Naive thymus-derived CD8-positive, alpha-beta T cell (primary cell): ENCODE data around the gene HES2. TPM values are rescaled to one million over a fixed set of nuclear protein-coding genes. Genes with fewer than 3 reads are reported as not detected.

ENCODE experiments used
- ATAC-seq, 2 donors: fragments of 150-1000 bp; cut with Tn5 transposase in 1 of 2; sonication (Bioruptor Pico), chemical (Tn5 transposase) in 1 of 2; 1 replicate in 1 of 2; 2 replicates in 1 of 2; pipeline ENCODE4 v1.10.0; 2021; ENCODE audit warnings: mild to moderate bottlenecking in 2 of 2, moderate library complexity in 2 of 2
- POLR2A ChIA-PET: fragments of 350-600 bp; sonication (Branson Sonifier 250); formaldehyde crosslinking; loops from one replicate; lab custom pipeline; 2021; ENCODE audit warnings: antibody characterized with exemption; lab: Charles Lee
- DNase-seq, 10 donors: peaks; one replicate each; pipeline versions ENCODE4 v3.0.0 to v3.0.0-alpha.2; 2020 to 2022
- H3K27ac Mint-ChIP-seq, 10 donors: one replicate each; pipeline ENCODE4 v1.8.0; 2020 to 2022; ENCODE audit warnings: mild to moderate bottlenecking in 10 of 10, mixed read lengths in 10 of 10, moderate library complexity in 4 of 10, inconsistent platforms in 1 of 10
- H3K27me3 Mint-ChIP-seq, 5 donors: one replicate each; pipeline ENCODE4 v1.8.0; 2021 to 2022; ENCODE audit warnings: mixed read lengths in 5 of 5
- H3K36me3 Mint-ChIP-seq, 3 donors: one replicate each; pipeline ENCODE4 v1.8.0; 2020 to 2022; ENCODE audit warnings: mixed read lengths in 3 of 3, mild to moderate bottlenecking in 2 of 3, inconsistent platforms in 1 of 3
- H3K4me1 Mint-ChIP-seq, 4 donors: one replicate each; pipeline ENCODE4 v1.8.0; 2021 to 2022; ENCODE audit warnings: mixed read lengths in 4 of 4
- H3K4me3 Mint-ChIP-seq, 10 donors: one replicate each; pipeline ENCODE4 v1.8.0; 2020 to 2022; ENCODE audit warnings: mild to moderate bottlenecking in 10 of 10, mixed read lengths in 10 of 10, moderate library complexity in 6 of 10, inconsistent platforms in 1 of 10
- H3K9me3 Mint-ChIP-seq, 9 donors: one replicate each; pipeline ENCODE4 v1.8.0; 2020 to 2022; ENCODE audit warnings: mixed read lengths in 9 of 9, mild to moderate bottlenecking in 3 of 9, inconsistent platforms in 1 of 9, moderate library complexity in 1 of 9
- polyA plus RNA-seq, 3 donors: library from polyadenylated mRNA; unstranded; fragments of 300-500 nt; fragmentation: Illumina TruSeq; gene quantifications; one replicate each; pipeline ENCODE4 v1.2.3, GENCODE V29; 2021
- total RNA-seq, 8 experiments: library from RNA in 2 of 8; stranded (reverse) in 2 of 8; gene quantifications; one replicate each; pipeline ENCODE4 v1.2.3 and lab custom pipeline; 2021 to 2026

The HES2 gene, protein sequence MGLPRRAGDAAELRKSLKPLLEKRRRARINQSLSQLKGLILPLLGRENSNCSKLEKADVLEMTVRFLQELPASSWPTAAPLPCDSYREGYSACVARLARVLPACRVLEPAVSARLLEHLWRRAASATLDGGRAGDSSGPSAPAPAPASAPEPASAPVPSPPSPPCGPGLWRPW
- total RNA-seq (not detected), polyA plus RNA-seq (not detected), total RNA-seq (lab: John Stamatoyannopoulos, UW) (0 to 0.49 (median 0) reads per million in 6 experiments)

DNA sequence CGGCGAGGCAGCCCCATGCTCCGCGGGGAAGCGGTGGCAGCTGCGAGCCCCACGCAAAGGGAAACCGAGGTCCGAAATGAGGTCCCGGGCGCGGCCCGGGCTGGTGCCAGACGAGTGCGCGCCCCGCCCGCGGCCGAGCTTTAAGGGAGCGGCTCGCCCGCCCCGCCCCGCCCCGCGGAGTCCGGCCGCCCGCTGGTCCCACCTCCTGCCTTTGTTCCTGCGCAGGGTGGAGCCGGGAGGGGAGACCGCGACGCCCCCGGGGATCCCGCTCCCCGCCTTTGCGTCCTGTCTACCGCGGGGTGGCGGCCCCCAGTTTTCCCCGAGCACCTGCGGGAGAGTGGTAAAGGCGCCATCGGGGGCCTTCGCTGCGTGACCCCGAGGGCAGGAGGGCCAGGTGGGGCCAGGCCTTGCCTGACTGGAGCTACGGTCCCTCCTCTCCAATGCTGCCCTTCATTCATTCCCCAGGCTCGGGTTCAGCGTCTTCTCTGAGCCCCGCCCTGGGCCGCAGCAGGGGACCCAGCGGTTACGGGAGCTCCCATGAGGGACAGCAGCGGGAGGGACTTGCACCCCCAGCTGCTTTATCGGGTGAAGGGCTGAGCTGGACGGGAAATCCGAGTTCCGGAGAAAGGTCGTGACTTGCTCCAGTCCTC is at the start of gene HES2:
HES2 (minus strand) TSS at position 116 of the 650 bp plus-strand sequence; CDS start at position 17, 99 bp downstream.
- ATAC-seq: peak in 1 of 2 donors; percentile 7
- Mint-ChIP-seq H3K4me1 (peaks cover 7 to 22% (median 19%) of the 10 kb centered on the region in 4 donors), H3K36me3 (no peaks in the 10 kb centered on the region), H3K9me3 (no peaks in the 10 kb centered on the region), H3K27ac (no peak within 1 kb of the TSS), H3K27me3 (peaks cover 28 to 80% (median 45%) of the 10 kb centered on the region in 5 donors), H3K4me3 (peak within 1 kb of the TSS in 9 of 10 donors; percentile 14 to 71 (median 61))
- DNase-seq: peak in 1 of 10 donors; percentile 16
- POLR2A ChIA-PET: interaction anchor here (0.6 kb wide), 1 partner anchor 126 kb away, joined by 4 read pairs; no protein-coding TSS in a partner anchor

DNA sequence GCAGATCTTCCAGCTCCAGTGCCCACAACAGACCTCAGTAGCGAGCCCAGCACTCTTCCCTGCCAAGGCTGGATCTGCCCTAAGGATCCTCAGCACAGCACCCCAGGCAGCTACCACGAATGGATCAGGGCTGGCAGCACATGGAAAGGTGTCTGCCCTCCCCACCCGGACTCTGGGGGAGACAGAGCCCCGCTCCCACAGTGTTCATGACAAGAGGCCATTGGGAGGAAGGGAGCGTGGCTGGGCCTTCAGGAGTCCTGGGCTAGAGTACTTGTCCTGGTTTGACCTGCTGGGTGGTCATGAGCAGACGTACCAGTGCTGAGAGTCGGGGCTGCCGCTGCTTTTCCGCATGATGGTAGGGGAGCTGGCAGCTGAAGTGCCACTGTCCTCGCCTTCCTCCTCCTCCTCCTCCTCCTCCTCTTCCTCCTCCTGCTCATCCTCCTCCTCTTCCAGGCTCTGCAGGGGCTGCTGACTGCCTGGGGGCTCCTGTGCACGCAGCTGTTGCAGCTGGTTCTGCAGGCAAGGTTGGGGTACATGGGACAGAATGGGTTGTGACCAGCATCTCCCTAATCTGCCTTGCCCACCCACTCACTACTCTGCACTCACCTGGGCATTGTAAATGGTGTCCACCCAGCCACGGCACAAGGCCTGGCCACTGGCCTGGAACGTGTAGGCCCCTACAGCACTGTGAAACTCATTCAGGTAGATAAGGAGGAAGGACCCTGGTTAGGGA is 49.2 kb upstream of the HES2 start:
- DNase-seq: no peak
- ATAC-seq: no peak
- H3K9me3 Mint-ChIP-seq: no peaks in the 10 kb centered on the region
- H3K4me1 Mint-ChIP-seq: peaks cover 8 to 19% (median 14%) of the 10 kb centered on the region in 4 donors
- peak overlapping the region in 5 of 10 donors; percentile 25 to 86 (median 60) for H3K27ac Mint-ChIP-seq
- H3K36me3 Mint-ChIP-seq: peaks cover 0 to 9% (median 0%) of the 10 kb centered on the region in 3 donors
- peak overlapping the region in 1 of 10 donors; percentile 50 for H3K4me3 Mint-ChIP-seq
- POLR2A ChIA-PET: interaction anchor here (1.3 to 1.7 kb wide), 3 partner anchors 9 to 76 kb away, joined by 3 to 15 read pairs (median 4); no protein-coding TSS in a partner anchor
- peaks cover 0 to 2% (median 0%) of the 10 kb centered on the region in 5 donors for H3K27me3 Mint-ChIP-seq

DNA sequence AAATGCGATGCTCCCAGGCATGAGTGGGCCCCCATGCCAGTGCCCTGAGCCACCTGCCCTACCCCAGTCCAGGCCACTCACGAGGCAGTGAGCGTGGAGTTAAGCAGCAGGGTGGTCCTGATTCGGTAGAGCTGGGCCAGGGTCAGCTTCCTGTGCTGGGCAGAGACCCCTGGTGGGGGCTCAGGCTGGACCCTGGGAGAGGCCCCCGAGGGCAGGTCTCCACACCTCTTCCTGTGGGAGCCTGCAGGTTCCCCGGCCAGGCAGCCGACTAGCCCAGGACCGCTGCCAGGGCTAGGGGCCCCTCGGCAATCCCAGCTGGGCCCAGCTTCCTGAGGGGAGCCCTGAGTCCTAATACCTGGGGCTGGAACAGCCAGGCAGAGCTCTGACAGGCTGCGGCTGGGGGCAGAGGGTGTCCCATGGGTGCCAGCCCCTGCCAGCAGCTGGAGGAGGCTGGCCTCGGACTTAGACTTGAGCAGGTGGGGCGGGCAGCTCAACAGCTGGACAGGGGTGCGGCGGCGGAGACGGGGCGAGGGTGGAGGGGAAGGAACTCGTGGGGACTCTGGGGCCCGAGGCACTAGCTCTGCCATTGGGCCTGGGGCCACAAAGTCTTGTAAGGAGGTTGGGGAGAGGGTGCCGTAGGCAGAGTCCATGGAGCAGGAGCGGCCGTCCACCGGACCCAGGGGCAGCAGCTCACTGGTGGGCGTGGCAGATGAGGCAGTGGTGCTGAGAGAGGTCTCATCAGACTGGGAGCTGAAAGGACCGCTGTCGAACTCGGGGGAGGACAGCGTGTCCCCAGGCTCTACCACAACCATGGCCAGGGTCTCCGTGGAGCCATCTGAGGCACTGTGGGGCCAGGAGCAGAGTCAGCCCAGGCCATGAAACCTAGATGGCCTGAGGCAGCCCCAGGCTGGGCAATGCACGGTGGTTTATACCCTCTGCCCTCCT is 48.3 kb upstream of the HES2 start:
- no peak for ATAC-seq
- Mint-ChIP-seq H3K27ac (peak overlapping the region in 2 of 10 donors; percentile 15 to 59), H3K27me3 (peaks cover 0 to 2% (median 0%) of the 10 kb centered on the region in 5 donors), H3K4me3 (peak overlapping the region in 5 of 10 donors; percentile 19 to 95 (median 25)), H3K36me3 (peaks cover 0 to 13% (median 2%) of the 10 kb centered on the region in 3 donors), H3K9me3 (no peaks in the 10 kb centered on the region), H3K4me1 (peaks cover 15 to 25% (median 18%) of the 10 kb centered on the region in 4 donors)
- no peak for DNase-seq
- POLR2A ChIA-PET: interaction anchor here (1.1 to 3.8 kb wide), 7 partner anchors 8 to 75 kb away, joined by 3 to 25 read pairs (median 5); no protein-coding TSS in a partner anchor

- POLR2A ChIA-PET: interaction anchor here (0.6 to 3.8 kb wide), 8 partner anchors 8 to 136 kb away, joined by 3 to 25 read pairs (median 5); partner anchors contain the start of genes ACOT7 and PLEKHG5
- Mint-ChIP-seq H3K9me3 (no peaks in the 10 kb centered on the region), H3K36me3 (peaks cover 0 to 21% (median 6%) of the 10 kb centered on the region in 3 donors), H3K27me3 (peaks cover 0 to 2% (median 0%) of the 10 kb centered on the region in 5 donors), H3K4me1 (peaks cover 20 to 33% (median 25%) of the 10 kb centered on the region in 4 donors), H3K4me3 (peak overlapping the region in 8 of 10 donors; percentile 22 to 95 (median 71)), H3K27ac (peak overlapping the region in 6 of 10 donors; percentile 11 to 88 (median 39))
- DNase-seq: no peak
- no peak for ATAC-seq
These were observed 47.5 kb upstream of the HES2 start for GRCh38 chr1:6467224-6467623.

GRCh38 chr1:6466751-6467150 is 47.0 kb upstream of the HES2 start:
- Mint-ChIP-seq H3K4me3 (peak overlapping the region; percentile 36 to 97 (median 89)), H3K9me3 (no peaks in the 10 kb centered on the region), H3K27me3 (peaks cover 0 to 2% (median 0%) of the 10 kb centered on the region in 5 donors), H3K27ac (peak overlapping the region in 9 of 10 donors; percentile 44 to 96 (median 73)), H3K4me1 (peaks cover 21 to 37% (median 30%) of the 10 kb centered on the region in 4 donors), H3K36me3 (peaks cover 0 to 24% (median 8%) of the 10 kb centered on the region in 3 donors)
- POLR2A ChIA-PET: interaction anchor here (0.6 to 3.8 kb wide), 15 partner anchors 8 to 268 kb away, joined by 3 to 25 read pairs (median 5); partner anchors contain the start of genes ACOT7 and PLEKHG5
- DNase-seq (no peak), ATAC-seq (no peak)

- Mint-ChIP-seq H3K4me3 (peak within 1 kb of the TSS; percentile 88 to 97 (median 91)), H3K9me3 (no peaks in the 10 kb centered on the region), H3K4me1 (peaks cover 21 to 41% (median 35%) of the 10 kb centered on the region in 4 donors), H3K36me3 (peaks cover 0 to 31% (median 8%) of the 10 kb centered on the region in 3 donors), H3K27me3 (peaks cover 0 to 2% (median 0%) of the 10 kb centered on the region in 5 donors), H3K27ac (peak within 1 kb of the TSS; percentile 82 to 96 (median 92))
- ATAC-seq (peak; percentile 80 to 84), DNase-seq (peak in 9 of 10 donors; percentile 50 to 75 (median 55))
- POLR2A ChIA-PET: interaction anchor here (0.7 to 3.8 kb wide), 16 partner anchors 9 to 267 kb away, joined by 3 to 25 read pairs (median 4); partner anchors contain the start of genes ACOT7, ESPN and PLEKHG5
These were observed 46.3 kb upstream of the HES2 start, which contains the start of gene TNFRSF25 for GRCh38 chr1:6466023-6466422. Gene TNFRSF25, minus strand, starts transcription at chr1:6466173. Its CDS starts 66 bp downstream, at chr1:6466107.

DNA sequence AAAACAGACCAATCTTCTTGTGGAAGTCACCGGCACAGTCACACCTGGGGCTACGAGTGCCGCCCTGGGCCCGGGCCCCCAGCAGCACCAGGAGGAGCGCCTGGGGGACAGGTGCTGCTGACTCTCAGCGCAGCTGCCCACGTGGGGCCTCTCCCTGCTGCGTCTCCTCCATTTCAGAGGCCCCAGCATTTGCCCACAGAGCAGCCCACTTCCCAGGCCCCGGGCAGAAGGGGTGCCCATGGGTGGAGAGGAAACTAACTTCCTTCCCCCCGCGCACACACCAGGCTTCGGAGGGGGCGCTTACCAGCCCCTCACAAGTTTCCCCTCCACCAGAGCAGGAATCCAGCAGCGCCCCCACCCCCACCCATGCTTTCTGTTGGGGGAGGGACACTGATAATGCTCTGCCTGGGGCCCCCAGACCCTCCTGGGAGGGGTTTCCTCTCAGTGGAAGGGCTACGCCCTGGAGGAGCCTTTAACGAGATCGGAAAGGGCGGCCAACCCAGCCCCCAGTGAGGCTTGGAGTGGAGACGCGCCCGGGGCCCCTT is 45.8 kb upstream of the HES2 start:
- POLR2A ChIA-PET: interaction anchor here (0.7 to 3.8 kb wide), 12 partner anchors 10 to 267 kb away, joined by 3 to 25 read pairs (median 5); partner anchors contain the start of genes ACOT7, ESPN and PLEKHG5
- ATAC-seq: peak; percentile 60 to 65
- Mint-ChIP-seq H3K27ac (peak overlapping the region; percentile 82 to 96 (median 92)), H3K36me3 (peaks cover 0 to 35% (median 11%) of the 10 kb centered on the region in 3 donors), H3K9me3 (no peaks in the 10 kb centered on the region), H3K4me3 (peak overlapping the region; percentile 88 to 97 (median 91)), H3K4me1 (peaks cover 24 to 46% (median 40%) of the 10 kb centered on the region in 4 donors), H3K27me3 (peaks cover 0 to 2% (median 0%) of the 10 kb centered on the region in 5 donors)
- peak in 7 of 10 donors; percentile 33 to 57 (median 46) for DNase-seq

DNA sequence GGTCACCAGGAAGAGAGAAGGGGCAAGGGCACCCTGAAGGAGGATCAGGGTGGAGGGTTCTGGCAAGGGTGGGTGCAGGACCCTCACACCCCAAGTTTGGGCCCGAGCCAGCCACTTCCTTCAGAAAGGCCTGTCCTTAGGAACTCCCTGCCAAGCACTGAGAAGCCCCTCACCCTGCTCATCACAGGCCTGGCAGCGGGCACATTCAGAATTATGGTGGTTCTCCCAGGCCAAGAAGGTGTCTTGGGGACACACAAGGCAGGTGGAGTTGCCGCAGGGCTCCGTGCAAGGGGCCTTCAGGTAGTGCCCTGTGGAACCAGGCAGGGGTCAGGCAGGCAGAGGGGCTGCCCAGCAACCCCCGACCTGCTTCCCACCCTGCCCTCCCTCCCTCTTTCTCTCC is 45.2 kb upstream of the HES2 start:
- ATAC-seq (no peak), DNase-seq (no peak)
- peaks cover 26 to 52% (median 44%) of the 10 kb centered on the region in 4 donors for H3K4me1 Mint-ChIP-seq
- H3K9me3 Mint-ChIP-seq: no peaks in the 10 kb centered on the region
- peaks cover 0 to 2% (median 0%) of the 10 kb centered on the region in 5 donors for H3K27me3 Mint-ChIP-seq
- POLR2A ChIA-PET: interaction anchor here (1.4 to 3.8 kb wide), 4 partner anchors 10 to 33 kb away, joined by 4 to 25 read pairs (median 8); no protein-coding TSS in a partner anchor
- H3K36me3 Mint-ChIP-seq: peaks cover 0 to 35% (median 12%) of the 10 kb centered on the region in 3 donors
- peak overlapping the region; percentile 87 to 96 (median 93) for H3K27ac Mint-ChIP-seq
- peak overlapping the region; percentile 88 to 97 (median 91) for H3K4me3 Mint-ChIP-seq

- Mint-ChIP-seq H3K36me3 (peaks cover 0 to 35% (median 12%) of the 10 kb centered on the region in 3 donors), H3K4me1 (peaks cover 29 to 57% (median 48%) of the 10 kb centered on the region in 4 donors), H3K27ac (peak overlapping the region; percentile 87 to 96 (median 92)), H3K27me3 (peaks cover 0 to 4% (median 0%) of the 10 kb centered on the region in 5 donors), H3K4me3 (peak overlapping the region; percentile 88 to 97 (median 91)), H3K9me3 (no peaks in the 10 kb centered on the region)
- POLR2A ChIA-PET: interaction anchor here (1.6 to 3.8 kb wide), 3 partner anchors 9 to 22 kb away, joined by 5 to 25 read pairs (median 11); no protein-coding TSS in a partner anchor
- no peak for DNase-seq
- ATAC-seq: no peak
These were observed 44.8 kb upstream of the HES2 start for GRCh38 chr1:6464514-6464836.

- DNase-seq (no peak), ATAC-seq (no peak)
- Mint-ChIP-seq H3K36me3 (peaks cover 0 to 35% (median 12%) of the 10 kb centered on the region in 3 donors), H3K4me1 (peaks cover 32 to 61% (median 51%) of the 10 kb centered on the region in 4 donors), H3K4me3 (peak overlapping the region in 9 of 10 donors; percentile 21 to 88 (median 54)), H3K27ac (peak overlapping the region; percentile 72 to 95 (median 91)), H3K9me3 (no peaks in the 10 kb centered on the region), H3K27me3 (peaks cover 0 to 5% (median 0%) of the 10 kb centered on the region in 5 donors)
- POLR2A ChIA-PET: interaction anchor here (0.8 to 4.7 kb wide), 7 partner anchors 8 to 28 kb away, joined by 3 to 30 read pairs (median 3); partner anchors contain the start of gene PLEKHG5
These were observed 43.3 kb upstream of the HES2 start for GRCh38 chr1:6463120-6463412.
